DMS53 (cell line): ENCODE measurements around the gene MYO16.

ENCODE experiments used
- DNase-seq: peaks from one replicate; lab custom pipeline; 2025; lab: John Stamatoyannopoulos, UW

Gene MYO16

DNA sequence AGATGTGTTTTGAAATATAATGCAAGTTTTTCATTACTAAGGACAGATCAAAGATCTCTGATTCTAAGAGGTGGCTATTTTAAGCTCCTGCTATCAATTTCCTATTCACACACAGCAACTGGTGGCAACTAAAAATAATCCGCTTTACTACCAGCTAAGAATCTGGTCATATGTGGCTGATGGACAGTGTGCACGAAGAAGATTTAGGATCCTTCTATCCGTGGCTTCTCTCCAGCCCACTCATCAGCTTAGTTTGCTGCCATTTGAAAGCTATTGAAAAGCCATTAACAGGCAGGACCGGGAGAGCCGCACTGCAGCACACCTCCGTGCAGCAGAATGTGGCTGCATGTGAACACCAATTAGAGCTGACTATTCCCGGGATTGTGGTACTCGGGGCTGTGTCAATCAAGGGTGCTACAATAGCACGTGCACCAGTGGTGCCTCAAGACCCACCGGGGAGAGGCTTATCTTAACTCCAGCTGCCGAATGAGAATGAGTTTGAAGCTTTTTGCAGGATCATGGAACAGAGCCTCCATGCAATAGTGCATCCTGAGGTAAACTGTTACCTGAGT lies at the start of gene MYO16:
Gene MYO16 (plus strand): TSS at position 431 of the 572 bp plus-strand sequence. CDS start 234 bp downstream, outside the sequence.
- no peak for DNase-seq

DNA sequence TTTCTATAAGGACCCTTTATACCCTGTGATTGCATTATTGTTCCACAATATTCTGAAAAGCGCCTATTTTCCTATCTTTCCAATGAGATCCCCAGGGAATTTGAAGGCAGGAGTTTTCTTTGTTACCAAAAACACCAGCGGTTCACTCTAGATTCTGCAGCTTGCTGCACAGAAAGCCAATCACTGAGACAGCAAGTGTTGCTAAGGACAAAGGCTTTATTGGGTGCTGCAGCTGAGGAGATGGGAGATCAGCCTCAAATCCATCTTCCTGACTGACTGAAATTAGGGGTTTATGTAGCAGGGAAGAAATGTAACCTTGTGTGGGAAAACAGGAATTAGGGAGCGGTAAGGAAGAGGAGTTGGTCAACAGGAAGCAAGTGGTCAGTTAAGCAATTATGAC lies 42.6 kb upstream of the MYO16 start:
- DNase-seq, result no peak

DNA sequence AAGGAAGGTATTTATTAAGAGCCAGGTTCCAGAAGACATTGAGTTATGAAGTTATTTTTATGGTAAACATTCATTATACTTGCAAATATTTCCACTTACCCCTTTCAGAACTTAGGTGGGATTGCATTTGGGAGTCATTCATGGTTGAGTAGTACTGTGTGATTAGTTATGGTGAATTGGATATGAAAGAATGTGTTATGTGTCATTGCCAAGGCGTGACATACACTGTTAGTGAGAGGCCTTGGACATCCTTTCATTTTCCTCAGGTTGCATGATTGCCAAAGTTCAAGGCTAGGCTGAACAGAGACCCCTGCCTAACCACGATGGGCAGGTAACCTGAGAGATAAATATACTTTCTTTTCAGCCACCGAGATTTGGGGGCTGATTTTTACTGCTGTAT lies 40.9 kb upstream of the MYO16 start:
- peak; percentile 1 for DNase-seq

DNA sequence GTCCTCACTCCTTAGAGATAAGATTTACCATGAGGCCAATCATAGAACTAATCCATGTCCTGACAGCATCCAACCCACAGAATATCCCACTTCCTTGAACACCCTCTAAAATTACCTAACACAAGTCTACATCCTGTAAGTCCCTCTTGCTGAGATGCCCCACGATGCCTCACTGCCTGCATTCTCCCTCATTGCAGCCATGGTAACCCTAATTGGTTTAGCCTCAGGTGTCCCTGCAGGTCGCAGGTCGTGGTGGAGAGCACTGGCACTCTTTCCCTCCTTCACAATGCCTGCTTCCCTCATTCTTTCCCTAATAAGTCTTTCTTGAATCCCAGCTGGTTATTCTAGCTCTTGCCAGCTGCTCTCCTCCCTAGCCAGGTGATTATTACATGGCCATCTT lies 35.3 kb upstream of the MYO16 start:
- DNase-seq, result no peak

DNA sequence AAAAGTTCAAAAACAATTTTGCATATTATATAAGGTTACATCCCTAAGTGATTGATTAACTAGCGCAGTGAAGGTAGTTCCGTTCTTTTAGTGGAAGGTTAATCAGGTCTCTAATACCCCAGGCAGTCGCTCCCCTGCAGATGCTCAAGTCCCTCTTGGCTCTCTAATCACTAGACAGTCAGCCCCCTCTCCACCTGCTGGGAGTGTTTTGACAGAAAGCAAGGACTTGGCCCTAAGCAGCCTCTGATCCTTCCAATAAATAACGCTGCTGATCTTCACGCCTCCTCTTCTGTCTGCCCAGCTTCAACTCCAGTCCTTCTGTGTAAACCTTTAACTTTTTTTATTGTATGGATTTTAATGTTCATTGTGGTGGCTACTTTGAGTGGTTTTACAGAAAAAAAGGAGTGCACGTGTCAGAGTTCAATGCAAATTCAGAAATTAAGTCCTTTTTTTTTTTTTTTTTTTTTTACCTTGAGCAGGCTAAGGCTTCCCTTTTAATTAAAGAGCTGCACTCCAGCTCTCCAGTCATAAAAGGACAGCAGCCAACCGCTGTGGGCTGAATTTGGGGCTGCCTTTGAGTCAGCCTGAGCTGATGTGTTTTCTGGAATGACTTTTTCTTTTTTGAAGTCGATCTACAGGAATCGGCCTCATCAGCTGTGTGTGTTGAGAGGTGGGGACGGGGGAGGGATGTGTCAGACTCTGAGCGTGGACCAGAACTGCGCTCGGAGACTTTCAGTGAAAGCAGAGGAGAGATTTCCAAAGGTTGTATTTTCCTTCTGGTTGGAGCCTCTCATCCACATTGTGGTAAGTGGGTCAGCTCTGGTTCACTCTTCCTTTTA lies 33.8 kb upstream of the MYO16 start:
- DNase-seq, result no peak

DNA sequence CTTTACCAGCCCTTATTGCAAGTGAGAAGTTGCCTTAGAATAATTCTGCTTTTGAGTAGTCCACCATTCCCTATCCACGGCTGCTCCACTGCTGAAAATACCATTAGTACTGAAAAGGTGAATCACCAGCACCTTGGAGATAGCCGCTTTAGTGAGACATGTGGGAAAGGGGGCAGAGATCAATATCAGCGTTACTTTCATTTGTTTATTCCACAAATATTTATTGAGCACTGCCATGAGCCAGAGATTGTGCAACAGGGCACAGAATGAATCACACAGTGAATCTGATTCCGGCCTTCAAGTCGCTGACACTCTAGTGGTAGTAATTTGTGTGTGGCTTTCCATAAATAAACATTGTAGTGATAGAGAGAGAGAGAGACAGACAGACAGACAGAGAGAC lies 31.5 kb upstream of the MYO16 start:
- peak; percentile 1 for DNase-seq

DNA sequence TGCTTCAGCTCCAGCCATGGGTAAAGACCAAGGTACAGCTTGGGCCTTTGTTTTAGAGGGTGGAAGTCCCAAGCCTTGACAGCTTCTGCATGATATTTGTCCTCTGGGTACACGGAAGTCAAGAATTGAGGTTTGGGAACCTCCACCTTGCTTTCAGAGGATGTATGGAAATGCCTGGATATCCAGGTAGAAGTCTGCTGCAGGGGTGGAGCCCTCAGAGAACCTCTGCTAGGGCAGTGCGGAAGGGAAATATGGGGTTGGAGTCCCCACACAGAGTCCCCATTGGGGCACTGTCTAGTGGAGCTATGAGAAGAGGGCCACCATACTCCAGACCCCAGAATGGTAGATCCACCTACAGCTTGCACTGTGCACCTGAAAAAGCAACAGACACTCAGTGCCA lies 23.0 kb upstream of the MYO16 start:
- no peak for DNase-seq

DNA sequence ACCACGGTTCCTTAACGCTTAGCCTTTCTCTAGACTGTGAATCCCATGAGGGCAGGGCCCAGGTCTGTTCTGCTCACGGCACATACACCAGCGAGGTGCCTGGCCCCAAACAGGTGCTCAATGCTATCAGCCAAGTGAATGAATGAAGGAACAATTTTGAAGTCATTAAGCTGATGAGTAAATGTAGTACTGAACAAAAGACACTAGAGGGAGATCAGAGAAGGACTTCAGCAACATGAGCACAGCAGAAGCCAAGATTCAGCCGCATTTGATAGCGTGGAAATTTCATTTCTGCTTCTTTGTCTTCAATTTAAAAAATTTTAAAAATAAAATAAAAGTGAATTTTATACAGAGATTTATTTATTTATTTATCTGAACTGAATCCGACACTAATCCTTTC lies 20.1 kb upstream of the MYO16 start:
- DNase-seq, result peak; percentile 34

DNA sequence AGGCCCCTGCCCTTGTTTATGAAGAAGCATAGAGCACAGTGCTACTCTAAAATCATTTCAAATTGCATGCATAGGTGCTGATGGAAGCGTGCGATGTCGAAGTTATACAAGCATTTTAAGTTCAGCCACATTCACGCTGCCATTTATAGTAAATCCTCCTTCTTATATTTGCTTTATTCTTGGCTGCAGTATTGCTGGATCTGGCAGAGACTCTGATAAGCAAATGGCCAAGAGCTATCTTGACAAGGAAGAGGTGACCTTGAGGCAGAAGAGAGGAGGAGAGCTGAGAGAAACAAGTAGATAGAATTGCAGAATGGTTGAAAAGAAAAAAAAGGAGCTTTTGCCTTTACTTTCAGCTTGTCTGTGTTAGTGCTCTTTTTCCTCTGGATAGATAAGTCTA lies 18.9 kb upstream of the MYO16 start:
- no peak for DNase-seq

DNA sequence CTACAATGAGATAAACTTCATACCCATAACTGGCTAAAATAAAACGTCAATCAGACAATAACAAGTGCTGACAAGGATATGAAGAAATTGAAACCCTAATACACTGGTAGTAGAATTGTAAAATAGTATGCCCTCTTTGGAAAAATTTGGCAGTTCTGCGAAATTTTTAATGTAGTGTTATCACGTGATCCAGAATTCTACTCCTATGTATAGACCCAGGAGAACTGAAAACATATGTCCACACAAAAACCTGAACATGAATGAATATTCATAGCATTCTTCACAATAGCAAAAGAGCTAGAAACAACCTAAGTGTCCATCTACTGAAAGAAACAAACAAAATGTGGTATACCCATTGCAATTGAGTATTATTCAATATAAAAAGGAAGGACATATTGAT lies 14.2 kb upstream of the MYO16 start:
- no peak for DNase-seq

DNA sequence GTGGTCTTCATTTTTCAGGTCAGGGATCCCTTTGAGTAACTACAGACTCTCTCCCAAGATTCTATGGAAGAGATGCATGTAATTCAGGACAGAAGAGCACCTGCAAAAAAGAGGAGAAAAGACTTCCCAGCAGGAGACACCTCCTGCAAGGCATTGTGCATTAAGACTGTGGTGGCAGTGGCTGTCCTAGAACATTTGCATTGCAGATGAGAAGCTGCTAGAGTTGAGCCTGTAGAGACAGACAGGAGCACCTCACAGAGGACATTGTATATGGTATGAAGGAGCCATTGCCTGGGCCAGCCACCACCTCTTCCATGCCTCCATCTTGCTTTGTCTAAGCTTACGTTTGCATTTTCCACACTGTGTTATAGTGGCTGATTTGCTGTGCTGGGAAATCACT lies 11.2 kb upstream of the MYO16 start:
- no peak for DNase-seq

DNA sequence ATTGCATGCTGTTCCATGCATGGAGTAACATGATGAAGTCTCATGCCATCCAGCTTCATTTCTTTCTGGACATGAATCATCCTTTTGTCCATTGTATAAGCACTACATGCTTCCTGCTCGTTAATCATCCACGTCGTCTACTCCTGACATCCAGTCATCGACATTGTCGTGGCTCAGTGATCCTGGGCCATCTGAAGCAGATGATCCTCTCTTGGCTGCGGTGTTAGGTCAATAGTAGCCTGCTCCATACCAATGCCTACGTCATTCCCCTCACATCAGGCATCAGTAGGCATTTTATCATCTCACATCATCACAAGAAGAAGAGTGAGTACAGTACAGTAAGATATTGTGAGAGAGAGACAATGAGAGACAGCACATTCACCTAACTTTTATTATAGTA lies 7.9 kb upstream of the MYO16 start:
- peak; percentile 86 for DNase-seq

DNA sequence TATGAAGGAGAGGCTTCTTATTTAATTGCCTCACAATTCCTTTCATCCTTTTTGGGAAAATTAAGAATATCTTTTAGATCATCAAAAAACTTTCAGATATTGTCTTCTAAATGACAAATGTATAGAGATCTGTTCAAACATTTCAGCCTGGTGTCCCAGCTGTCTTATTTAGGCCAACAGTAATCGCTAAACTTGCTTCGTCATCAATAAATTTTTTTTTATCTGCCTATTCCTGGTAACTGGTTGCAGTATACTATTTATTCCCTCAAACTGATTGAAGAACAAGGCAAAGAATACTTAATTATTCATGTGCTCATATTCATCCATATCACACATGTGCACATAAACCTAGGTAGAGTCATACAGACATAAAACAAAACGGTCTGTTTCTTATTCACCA lies 5.3 kb upstream of the MYO16 start:
- no peak for DNase-seq

DNA sequence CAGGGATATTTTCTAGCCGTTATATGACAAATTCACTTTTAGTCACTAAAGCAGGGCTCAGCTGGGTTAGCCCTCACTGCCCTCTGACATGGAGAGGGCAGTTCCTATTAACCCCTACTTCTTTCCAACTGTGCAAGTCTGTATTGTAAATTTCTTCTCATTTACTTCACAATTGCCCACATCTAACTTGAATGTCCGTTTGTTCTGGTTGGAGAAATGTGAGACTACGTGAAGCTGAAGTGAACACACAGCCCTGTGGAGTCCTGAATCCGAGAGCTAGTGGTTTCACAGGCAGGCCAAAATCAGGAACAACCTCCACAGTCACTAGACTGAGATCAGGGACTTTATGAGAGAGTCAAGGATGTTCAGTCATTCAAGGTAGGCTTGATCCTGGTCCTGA lies 4.4 kb upstream of the MYO16 start:
- no peak for DNase-seq

DNA sequence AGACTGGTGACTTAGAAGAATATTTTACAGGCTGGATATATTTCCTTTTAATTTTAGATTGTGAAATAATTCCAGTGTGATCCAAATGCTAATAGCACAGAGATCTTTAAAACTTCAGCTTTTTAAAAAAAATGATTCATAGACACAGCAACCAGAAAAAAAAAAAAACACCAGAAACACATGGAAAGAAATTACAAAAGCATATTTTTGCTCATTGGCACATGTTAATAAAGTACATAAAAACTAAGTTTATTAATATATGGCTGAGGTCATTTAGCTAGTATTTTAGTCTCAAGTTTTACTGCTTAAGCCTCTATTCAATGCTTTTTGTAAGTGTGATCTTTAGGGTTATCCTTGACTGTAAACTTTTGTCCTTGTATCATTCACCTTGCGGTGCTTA lies 577 bp downstream of the MYO16 start:
- DNase-seq, result no peak

DNA sequence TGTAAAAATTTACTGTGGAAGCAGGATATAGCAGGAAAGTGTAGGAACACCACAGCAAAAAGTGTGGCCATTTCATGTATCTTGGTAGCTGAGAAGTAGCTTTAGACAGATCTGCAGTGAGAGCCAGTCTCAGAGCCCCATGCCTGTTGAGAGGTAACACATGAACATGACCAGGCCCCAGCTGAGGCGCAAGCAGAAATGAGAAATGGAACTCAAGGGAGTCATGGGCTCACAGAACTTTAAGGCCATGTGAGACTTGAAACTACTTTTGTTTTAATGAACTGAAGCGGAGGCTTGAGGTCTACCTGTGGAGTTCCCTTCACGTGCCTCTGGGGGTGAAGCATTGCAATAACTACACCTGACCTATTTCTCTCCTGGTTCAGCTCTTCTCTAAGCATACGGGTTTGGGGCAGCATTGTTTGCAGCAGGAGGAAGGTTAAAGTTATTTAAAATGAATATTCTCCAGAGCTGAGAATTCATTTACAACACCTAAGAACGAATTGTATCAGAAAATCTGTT lies 3.3 kb downstream of the MYO16 start:
- no peak for DNase-seq

DNA sequence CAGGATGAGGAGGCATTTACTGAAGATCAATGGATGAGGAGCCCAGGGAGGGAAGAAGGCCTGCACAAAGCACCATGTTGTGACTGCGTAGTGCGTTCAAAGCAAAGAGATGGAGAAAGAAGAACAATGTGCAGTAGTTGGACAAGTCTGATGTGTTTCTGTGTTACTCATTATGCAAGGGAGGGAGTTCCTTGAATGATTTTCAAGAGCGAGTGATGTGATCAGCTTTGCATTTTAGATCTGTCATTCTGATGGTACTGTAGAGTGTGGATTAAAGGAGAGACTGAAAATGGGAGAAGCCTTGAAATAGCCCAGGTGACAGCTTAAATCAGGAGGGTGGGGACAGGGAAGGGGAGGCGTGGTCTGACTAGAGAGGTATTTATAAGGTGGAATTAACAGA lies 9.5 kb downstream of the MYO16 start:
- DNase-seq, result no peak

DNA sequence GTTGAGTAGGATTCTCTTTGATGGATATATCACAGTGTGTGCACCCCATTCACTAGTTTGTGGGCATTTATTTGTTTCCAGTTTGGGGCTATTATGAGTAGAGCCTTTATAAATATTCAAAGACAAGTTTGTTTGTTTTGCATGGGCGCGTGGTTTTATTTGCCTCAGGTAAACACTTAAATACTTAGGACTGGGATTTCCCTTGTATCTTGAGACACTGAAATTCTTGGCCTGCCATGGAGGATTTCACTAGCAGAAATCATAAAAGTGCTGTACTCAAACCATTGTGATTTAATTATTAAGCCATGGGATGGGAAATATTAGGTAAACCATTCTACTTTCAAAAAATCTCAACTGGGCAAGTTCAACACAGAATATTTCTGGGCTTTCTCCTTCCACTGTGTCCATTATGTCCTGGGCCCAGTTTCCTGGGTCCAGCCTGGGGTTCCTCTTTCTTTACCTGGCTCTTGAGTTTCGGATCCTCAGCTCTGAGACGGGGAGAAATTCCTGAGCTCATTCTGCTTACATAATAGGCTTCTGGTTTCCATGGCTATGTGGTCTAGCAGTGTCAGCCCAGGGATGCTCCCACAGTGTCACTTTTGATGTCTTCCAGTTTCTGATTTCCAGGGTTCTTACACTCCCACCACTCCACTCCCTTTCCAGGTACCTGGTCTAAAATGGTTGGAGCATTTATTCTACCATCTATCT lies 14.4 kb downstream of the MYO16 start:
- peak; percentile 45 for DNase-seq

DNA sequence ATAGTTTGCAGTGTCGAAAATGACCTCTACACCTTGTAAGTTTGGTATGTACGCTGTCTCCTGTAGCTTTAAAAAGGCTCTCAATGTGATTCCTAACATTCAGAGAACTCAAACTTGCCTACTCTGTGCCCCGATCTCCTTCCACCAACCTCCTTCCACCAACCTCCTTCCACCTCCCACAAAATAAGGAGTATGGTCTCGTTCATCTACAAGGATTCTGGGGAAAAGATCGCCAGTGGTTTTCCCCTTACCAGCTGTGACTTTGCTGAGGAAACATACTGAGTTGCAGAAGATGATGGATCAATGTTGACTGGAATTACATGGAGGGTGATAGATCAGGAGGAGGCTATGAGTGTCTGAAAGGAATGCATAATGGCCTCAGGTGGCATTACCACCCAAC lies 16.0 kb downstream of the MYO16 start:
- DNase-seq, result no peak

DNA sequence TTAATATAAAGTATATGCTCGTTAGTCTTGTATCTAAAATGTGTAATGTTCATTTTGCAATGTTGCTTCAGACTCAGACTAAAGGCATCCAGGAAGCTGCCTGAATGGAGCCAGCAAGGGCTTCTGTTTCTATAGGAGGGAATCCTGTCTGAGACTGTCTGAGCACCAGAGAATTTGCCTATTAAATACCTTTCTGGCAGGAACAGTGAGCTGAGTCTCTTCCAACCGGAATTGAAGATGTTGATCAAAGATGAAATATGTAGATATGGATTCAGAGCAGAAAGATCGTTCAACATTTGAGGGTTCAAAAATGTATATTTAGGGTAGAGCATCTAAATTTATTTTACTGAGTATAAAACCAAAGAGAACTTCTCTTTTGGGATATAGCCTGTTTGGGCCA lies 20.9 kb downstream of the MYO16 start:
- no peak for DNase-seq

DNA sequence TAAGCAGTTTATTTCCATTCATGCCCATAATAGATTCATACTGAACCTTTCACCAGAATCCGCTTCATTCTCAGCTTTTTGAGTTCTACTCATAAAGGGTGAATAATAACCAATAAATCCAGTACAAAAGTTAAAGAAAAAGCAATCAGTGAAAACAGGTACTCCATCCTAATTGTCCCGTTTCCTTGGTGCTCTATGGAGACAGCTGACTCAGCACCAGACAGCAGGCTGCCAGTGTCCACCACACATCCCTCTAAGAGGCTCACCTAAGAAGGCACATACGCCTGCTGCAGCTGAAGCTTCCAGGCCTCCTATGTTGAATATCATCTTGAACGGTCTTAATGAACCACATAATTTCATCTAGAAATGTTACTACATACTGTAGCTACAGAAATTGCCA lies 27.3 kb downstream of the MYO16 start:
- DNase-seq, result no peak

DNA sequence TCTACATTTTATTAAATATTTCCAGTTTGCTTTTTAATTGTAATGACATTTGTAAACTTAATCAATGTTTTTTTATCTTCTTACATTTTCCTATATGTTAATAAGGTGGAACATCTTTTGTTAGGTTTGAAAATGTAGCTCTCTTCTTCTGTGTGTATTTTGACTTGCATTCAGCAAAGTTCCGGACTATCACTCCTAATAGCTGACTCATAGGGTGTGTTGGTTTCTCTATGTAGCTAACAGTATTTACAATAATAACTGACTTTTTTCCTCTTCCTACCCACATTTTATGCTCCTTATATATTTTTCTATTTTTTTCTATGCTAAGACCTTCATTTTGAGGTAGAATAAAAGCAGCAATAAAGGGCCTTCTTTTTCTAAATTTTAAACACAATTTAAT lies 28.1 kb downstream of the MYO16 start:
- DNase-seq, result no peak

DNA sequence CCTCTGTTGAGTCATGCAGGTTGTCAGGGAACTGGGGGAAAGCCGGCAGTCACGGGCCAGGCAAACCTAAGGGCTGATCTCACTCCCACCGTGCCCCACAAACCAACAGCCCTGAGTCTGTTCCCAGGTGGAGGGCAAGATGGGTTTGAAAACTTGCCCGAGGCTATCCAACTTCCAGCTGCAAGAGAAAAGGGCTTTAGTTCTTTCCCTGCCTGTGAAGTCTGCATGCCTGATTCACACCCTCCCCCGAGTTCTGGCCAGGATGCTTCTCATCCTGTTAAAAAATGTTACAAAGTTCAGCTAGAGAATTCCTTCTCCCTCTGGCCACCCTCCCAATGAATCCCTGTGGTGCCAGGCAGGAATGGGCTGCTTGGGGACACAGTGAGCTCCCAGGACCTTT lies 33.1 kb downstream of the MYO16 start:
- no peak for DNase-seq
